Fibroblast of villous mesenchyme (primary cell): Measurements from ENCODE around the gene BATF. TPM values are rescaled to one million over a fixed set of nuclear protein-coding genes. Genes with fewer than 3 reads are reported as not detected.
A peak's percentile ranks its signal among the peaks of the same experiment; 100 is the strongest.

ENCODE experiments used
- DNase-seq: peaks from one replicate; pipeline ENCODE4 v3.0.0-alpha.2; 2010; ENCODE audit warnings: low read depth
- H3K4me3 ChIP-seq: 2 replicates; pipeline ENCODE4 v1.5.1; 2011; ENCODE audit warnings: low read depth, mild to moderate bottlenecking, low read length
- CTCF ChIP-seq: IDR thresholded peaks from 2 replicates; pipeline ENCODE4 v1.5.1; 2012; ENCODE audit warnings: low read depth, mild to moderate bottlenecking, low read length; ENCODE audit not compliant: insufficient read depth
- total RNA-seq: library from RNA; depleted of rRNA; stranded (reverse); fragments of >200 nt; gene quantifications from 2 replicates; pipeline ENCODE4 v1.2.3, GENCODE V29; 2012

BATF gene
- total RNA-seq, 1 donor, result not detected

- no peak for TF ChIP-seq CTCF
- H3K4me3 ChIP-seq, result no peak overlapping the region
- no peak for DNase-seq
Observed at GRCh38 chr14:75566752-75567151, 44.5 kb downstream of the BATF start.

GRCh38 chr14:75568140-75568539 lies 45.9 kb downstream of the BATF start:
- no peak for TF ChIP-seq CTCF
- DNase-seq, result no peak
- H3K4me3 ChIP-seq, result no peak overlapping the region

GRCh38 chr14:75568791-75569190 lies 46.5 kb downstream of the BATF start:
- no peak overlapping the region for H3K4me3 ChIP-seq
- DNase-seq, result no peak

GRCh38 chr14:75570797-75571196 lies 48.5 kb downstream of the BATF start:
- DNase-seq, result no peak
- no peak for TF ChIP-seq CTCF
- H3K4me3 ChIP-seq, result no peak overlapping the region

More at GRCh38 chr14:75568791-75569190, 46.5 kb downstream of the BATF start:
- TF ChIP-seq CTCF, result no peak

- no peak overlapping the region for H3K4me3 ChIP-seq
- DNase-seq, result no peak
- no peak for TF ChIP-seq CTCF
Observed at GRCh38 chr14:75572104-75572503, 49.8 kb downstream of the BATF start.

- DNase-seq, result no peak
- no peak overlapping the region for H3K4me3 ChIP-seq
- TF ChIP-seq CTCF, result no peak
Observed at GRCh38 chr14:75577090-75577489, 54.8 kb downstream of the BATF start.

GRCh38 chr14:75577729-75578101 lies 55.4 kb downstream of the BATF start:
- DNase-seq, result peak; percentile 84
- peak overlapping the region; percentile 62 for H3K4me3 ChIP-seq
- TF ChIP-seq CTCF, result peak; percentile 77
